HG02885 (cell line): Measurements from ENCODE around the gene ZNF133.

Experiments
- ATAC-seq: cut with Tn5 transposase; IDR thresholded peaks from one replicate; pipeline ENCODE4 v1.9.1; 2021; ENCODE audit warnings: mild to moderate bottlenecking; ENCODE audit not compliant: unreplicated experiment, poor library complexity

ZNF133 gene

DNA sequence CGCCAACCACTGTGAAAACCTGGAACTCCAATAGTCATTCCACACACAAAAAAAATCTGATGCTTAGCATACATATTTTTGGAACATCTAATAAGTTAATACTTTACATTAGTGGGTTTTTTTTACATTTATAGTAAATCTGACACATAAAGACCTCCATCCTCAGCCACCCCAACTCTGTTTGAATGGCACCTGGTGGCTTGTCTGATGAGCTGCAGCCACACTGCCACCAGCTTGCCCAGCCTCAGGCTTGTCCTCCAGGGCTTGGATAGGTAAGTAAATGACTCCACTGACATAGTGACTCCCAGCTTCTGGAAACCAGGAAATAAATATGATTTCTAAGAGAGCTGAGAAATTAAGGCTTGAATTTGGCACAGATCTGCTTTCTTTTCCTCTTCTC lies 71.5 kb downstream of the ZNF133 start:
- ATAC-seq, result no peak

DNA sequence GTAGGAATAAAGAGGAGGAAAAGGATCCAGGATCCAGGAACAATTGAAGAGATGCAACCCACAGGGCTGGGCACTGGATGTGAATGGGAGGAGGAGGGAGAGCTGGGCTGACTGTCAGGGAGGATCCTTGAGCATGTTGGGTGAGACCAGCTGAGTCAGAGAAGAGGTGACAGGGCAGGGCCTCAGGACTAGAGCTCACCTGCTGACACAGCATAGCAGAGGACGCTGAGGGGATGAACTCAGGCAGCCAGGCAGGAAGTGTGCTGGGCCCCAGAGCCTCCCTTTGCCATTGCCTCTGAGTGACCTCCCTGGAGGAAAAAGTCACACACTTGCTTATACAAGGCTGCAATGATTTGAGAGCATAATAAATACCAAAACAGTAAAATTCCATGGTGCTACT lies 72.3 kb downstream of the ZNF133 start:
- ATAC-seq, result no peak

DNA sequence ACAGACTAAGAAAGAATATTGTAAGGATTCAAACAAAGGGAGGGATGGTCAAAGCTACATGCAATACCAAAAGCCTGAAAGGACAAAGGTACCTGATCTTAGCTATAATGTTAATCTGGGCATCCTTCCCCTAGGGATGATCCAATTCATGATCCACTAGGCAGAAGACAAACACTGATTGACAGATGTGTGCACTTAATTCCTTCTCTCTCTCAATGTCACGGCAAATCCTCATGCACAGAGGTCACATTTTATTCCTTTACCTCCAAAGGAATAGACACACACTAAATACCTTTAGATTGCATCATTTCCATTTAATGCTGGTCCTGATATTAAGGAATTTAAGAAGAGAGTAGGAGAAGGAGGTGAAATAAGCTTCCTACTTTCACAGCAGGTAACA lies 73.4 kb downstream of the ZNF133 start:
- ATAC-seq, result no peak

DNA sequence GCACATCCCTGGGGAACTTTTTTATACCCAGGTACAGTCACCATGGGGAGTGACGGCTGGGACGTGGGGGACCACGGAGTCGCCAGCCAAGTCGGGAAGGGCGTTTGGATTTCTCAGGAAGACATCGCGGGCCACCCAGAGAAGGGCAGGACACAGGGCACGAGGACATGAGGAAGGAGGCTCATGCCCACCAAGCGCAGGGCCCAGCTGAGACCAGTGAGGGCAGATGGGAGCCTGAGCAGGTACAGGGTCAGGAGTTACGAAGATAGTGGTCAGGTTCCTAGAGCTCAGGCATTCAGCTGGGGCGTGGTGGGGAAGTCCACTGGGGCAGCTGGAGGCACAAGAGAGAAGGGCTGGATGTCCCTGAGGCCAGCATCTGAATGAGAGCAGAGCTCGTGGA lies 74.6 kb downstream of the ZNF133 start:
- ATAC-seq, result no peak

DNA sequence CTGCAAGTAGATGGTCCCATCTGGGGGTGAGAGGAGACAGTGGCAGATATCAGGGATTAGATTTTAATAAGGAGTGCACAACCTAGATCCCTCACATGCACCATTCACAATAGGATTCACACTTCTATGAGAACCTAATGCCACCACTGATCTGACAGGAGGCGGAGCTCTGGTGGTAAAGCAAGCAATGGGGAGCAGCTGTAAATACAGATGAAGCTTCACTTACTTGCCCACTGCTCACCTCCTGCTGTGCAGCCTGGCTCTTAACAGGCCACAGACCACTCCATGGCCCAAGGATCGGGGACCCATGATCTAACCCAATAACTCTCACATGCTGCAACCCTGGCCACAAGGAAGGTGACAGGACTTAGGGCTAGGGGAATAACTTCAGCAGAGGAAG lies 75.4 kb downstream of the ZNF133 start:
- ATAC-seq, result no peak

DNA sequence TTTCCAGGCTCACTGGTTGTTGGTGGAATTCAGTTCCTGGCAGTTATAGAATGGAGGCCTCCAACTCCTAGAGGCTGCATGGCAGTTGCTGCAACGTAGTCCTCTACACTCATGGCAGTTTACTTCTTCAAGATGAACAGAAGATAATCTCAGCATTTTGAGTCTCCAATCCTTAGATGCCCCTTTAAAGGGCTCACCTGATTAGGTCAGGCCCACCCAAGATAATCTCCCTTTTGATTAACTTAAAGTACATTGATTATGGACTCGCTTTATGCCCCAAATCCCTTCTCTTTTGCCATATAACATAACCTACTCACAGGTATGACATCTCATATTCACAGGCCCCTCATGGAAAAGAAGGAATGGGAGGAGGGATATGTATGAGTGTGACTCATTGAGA lies 76.4 kb downstream of the ZNF133 start:
- no peak for ATAC-seq
